DOHH2 (cell line): Measurements from ENCODE around the gene GNB1L.

Experiments
- CTCF ChIP-seq: fragments of 200-600 bp; sonication (generic); IDR thresholded peaks from one replicate; pipeline ENCODE4 v1.5.1; 2014; ENCODE audit warnings: antibody characterized with exemption, mild to moderate bottlenecking, low read depth, low read length; ENCODE audit not compliant: poor library complexity, severe bottlenecking
- EZH2phosphoT487 ChIP-seq: fragments of 200-600 bp; sonication (generic); IDR thresholded peaks from 2 replicates; pipeline ENCODE4 v1.6.1; 2017; ENCODE audit warnings: borderline replicate concordance, mild to moderate bottlenecking, antibody characterized with exemption, low read length, moderate library complexity, mixed read lengths

- TF ChIP-seq EZH2phosphoT487 (no peak), CTCF (no peak)
Observed at GRCh38 chr22:19785461-19786263, 69.0 kb downstream of the GNB1L start.
